Neural progenitor cell (in vitro differentiated cells): ENCODE results near the gene GFPT1. TPM values are rescaled to one million over a fixed set of nuclear protein-coding genes. Genes with fewer than 3 reads are reported as not detected.
A peak's percentile ranks its signal among the peaks of the same experiment; 100 is the strongest.

Source experiments
- DNase-seq: peaks from one replicate; pipeline ENCODE4 v3.0.0-alpha.2; 2016; ENCODE audit warnings: low spot score
- H2AFZ ChIP-seq: fragments of 200-600 bp; sonication (generic); replicated peaks from 2 replicates; pipeline ENCODE4 v1.6.1; 2016; ENCODE audit warnings: antibody characterized with exemption
- H3F3A ChIP-seq: fragments of 200-600 bp; sonication (generic); 2 replicates; pipeline ENCODE4 v1.6.1; 2016; ENCODE audit warnings: antibody characterized with exemption, low read depth
- H3K27ac ChIP-seq: fragments of 200-600 bp; sonication (generic); 2 replicates; pipeline ENCODE4 v1.5.1; 2016; ENCODE audit warnings: mild to moderate bottlenecking
- H3K27me3 ChIP-seq: fragments of 200-600 bp; sonication (generic); 2 replicates; pipeline ENCODE4 v1.6.1; 2016; ENCODE audit warnings: mild to moderate bottlenecking, moderate library complexity
- H3K36me3 ChIP-seq: fragments of 200-600 bp; sonication (generic); 2 replicates; pipeline ENCODE4 v1.5.1; 2016
- H3K4me1 ChIP-seq: fragments of 200-600 bp; sonication (generic); 2 replicates; pipeline ENCODE4 v1.6.1; 2016; ENCODE audit warnings: mixed run types
- H3K4me2 ChIP-seq: fragments of 200-600 bp; sonication (generic); 2 replicates; pipeline ENCODE4 v1.6.1; 2016
- H3K4me3 ChIP-seq: fragments of 200-600 bp; sonication (generic); 2 replicates; pipeline ENCODE4 v1.5.1; 2016
- H3K79me2 ChIP-seq: fragments of 200-600 bp; sonication (generic); 2 replicates; pipeline ENCODE4 v1.6.1; 2016; ENCODE audit warnings: low read depth
- H3K9ac ChIP-seq: fragments of 200-600 bp; sonication (generic); 2 replicates; pipeline ENCODE4 v1.6.1; 2016
- H3K9me3 ChIP-seq: fragments of 200-600 bp; sonication (generic); 2 replicates; pipeline ENCODE4 v1.5.1; 2016; ENCODE audit warnings: low read depth
- H4K20me1 ChIP-seq: fragments of 200-600 bp; sonication (generic); 2 replicates; pipeline ENCODE4 v1.6.1; 2016; ENCODE audit warnings: low read depth
- H3K27ac Mint-ChIP-seq: 3 replicates; pipeline ENCODE4 v1.8.0; 2021; ENCODE audit warnings: mixed read lengths
- H3K27me3 Mint-ChIP-seq: 2 replicates; pipeline ENCODE4 v1.8.0; 2022; ENCODE audit warnings: low read depth, mild to moderate bottlenecking, inconsistent platforms, moderate library complexity, mixed read lengths; ENCODE audit not compliant: insufficient read depth
- H3K36me3 Mint-ChIP-seq: 3 replicates; pipeline ENCODE4 v1.8.0; 2021; ENCODE audit warnings: mixed read lengths
- H3K4me1 Mint-ChIP-seq: 3 replicates; pipeline ENCODE4 v1.8.0; 2021; ENCODE audit warnings: mixed read lengths
- H3K4me3 Mint-ChIP-seq: 3 replicates; pipeline ENCODE4 v1.8.0; 2021; ENCODE audit warnings: mild to moderate bottlenecking, moderate library complexity, mixed read lengths
- H3K9me3 Mint-ChIP-seq: 3 replicates; pipeline ENCODE4 v1.8.0; 2020; ENCODE audit warnings: mixed read lengths
- CTCF ChIP-seq: fragments of 200-600 bp; sonication (generic); IDR thresholded peaks from 2 replicates; pipeline ENCODE4 v1.5.1; 2017; ENCODE audit warnings: antibody characterized with exemption, mild to moderate bottlenecking
- EZH2 ChIP-seq: fragments of 200-600 bp; sonication (generic); IDR thresholded peaks from 2 replicates; pipeline ENCODE4 v1.6.1; 2017; ENCODE audit warnings: antibody characterized with exemption, mild to moderate bottlenecking, moderate library complexity
- EZH2phosphoT487 ChIP-seq: fragments of 200-600 bp; sonication (generic); IDR thresholded peaks from 2 replicates; pipeline ENCODE4 v1.6.1; 2017; ENCODE audit warnings: antibody characterized with exemption
- total RNA-seq: library from RNA; depleted of rRNA; stranded (reverse); fragments of >200 nt; gene quantifications from 2 replicates; pipeline ENCODE4 v1.2.3, GENCODE V29; 2015; ENCODE audit warnings: low replicate concordance

The GFPT1 gene
- 34.8 and 54.3 TPM in 2 replicates for total RNA-seq

GRCh38 chr2:69386789-69387734, at the start of gene GFPT1:
Gene GFPT1 (minus strand): TSS chr2:69387227. CDS start chr2:69387071, 156 bp downstream.
- Mint-ChIP-seq H3K4me1 (peaks cover 26% of the 10 kb centered on the region), H3K27me3 (peaks cover 4% of the 10 kb centered on the region), H3K9me3 (no peaks in the 10 kb centered on the region), H3K4me3 (peak within 1 kb of the TSS; percentile 92), H3K27ac (peak within 1 kb of the TSS; percentile 85), H3K36me3 (peaks cover 14% of the 10 kb centered on the region)
- H3K4me1 ChIP-seq: peaks cover 20% of the 10 kb centered on the region
- H3K27ac ChIP-seq: no peak within 1 kb of the TSS
- no peaks in the 10 kb centered on the region for H3K36me3 ChIP-seq
- peaks cover 49% of the 10 kb centered on the region for H3K79me2 ChIP-seq
- H3K4me2 ChIP-seq: peak within 1 kb of the TSS; percentile 90
- peak within 1 kb of the TSS; percentile 95 for H2AFZ ChIP-seq
- no peaks in the 10 kb centered on the region for H3K9me3 ChIP-seq
- peak within 1 kb of the TSS; percentile 42 for H3K9ac ChIP-seq
- peak; percentile 94 for DNase-seq
- H3K27me3 ChIP-seq: no peaks in the 10 kb centered on the region
- TF ChIP-seq EZH2 (peak; percentile 48), EZH2phosphoT487 (no peak)
- H3F3A ChIP-seq: peaks cover 5% of the 10 kb centered on the region
- H3K4me3 ChIP-seq: peak within 1 kb of the TSS; percentile 83
- no peaks in the 10 kb centered on the region for H4K20me1 ChIP-seq

- TF ChIP-seq EZH2 (no peak), CTCF (no peak), EZH2phosphoT487 (no peak)
- H3K27me3 Mint-ChIP-seq: no peaks in the 10 kb centered on the region
- Histone ChIP-seq H3F3A (peaks cover 19% of the 10 kb centered on the region), H3K9me3 (no peaks in the 10 kb centered on the region), H3K27me3 (no peaks in the 10 kb centered on the region), H3K4me2 (peak overlapping the region; percentile 99), H3K79me2 (peaks cover 31% of the 10 kb centered on the region), H4K20me1 (no peaks in the 10 kb centered on the region), H3K36me3 (no peaks in the 10 kb centered on the region), H3K9ac (peak overlapping the region; percentile 59), H3K4me3 (peak overlapping the region; percentile 83), H2AFZ (peak overlapping the region; percentile 94), H3K4me1 (peaks cover 16% of the 10 kb centered on the region), H3K27ac (peak overlapping the region; percentile 64)
- H3K27ac Mint-ChIP-seq: peak overlapping the region; percentile 96
- H3K4me3 Mint-ChIP-seq: peak overlapping the region; percentile 97
- H3K4me1 Mint-ChIP-seq: peaks cover 23% of the 10 kb centered on the region
- H3K36me3 Mint-ChIP-seq: peaks cover 8% of the 10 kb centered on the region
- no peak for DNase-seq
- no peaks in the 10 kb centered on the region for H3K9me3 Mint-ChIP-seq
Observed at GRCh38 chr2:69436596-69436937, 49.5 kb upstream of the GFPT1 start.

- Mint-ChIP-seq H3K4me1 (peaks cover 23% of the 10 kb centered on the region), H3K4me3 (peak overlapping the region; percentile 18), H3K27ac (no peak overlapping the region), H3K9me3 (no peaks in the 10 kb centered on the region), H3K27me3 (no peaks in the 10 kb centered on the region), H3K36me3 (peaks cover 8% of the 10 kb centered on the region)
- Histone ChIP-seq H3F3A (peaks cover 19% of the 10 kb centered on the region), H3K4me1 (peaks cover 16% of the 10 kb centered on the region), H3K9me3 (no peaks in the 10 kb centered on the region), H2AFZ (no peak overlapping the region), H3K36me3 (no peaks in the 10 kb centered on the region), H3K27ac (no peak overlapping the region), H4K20me1 (no peaks in the 10 kb centered on the region), H3K4me3 (no peak overlapping the region), H3K27me3 (no peaks in the 10 kb centered on the region), H3K9ac (no peak overlapping the region), H3K79me2 (peaks cover 31% of the 10 kb centered on the region), H3K4me2 (peak overlapping the region; percentile 99)
- TF ChIP-seq EZH2phosphoT487 (no peak), EZH2 (no peak), CTCF (no peak)
- no peak for DNase-seq
Observed at GRCh38 chr2:69434753-69435152, 47.7 kb upstream of the GFPT1 start.
